Smooth muscle cell (in vitro differentiated cells): Measurements from ENCODE around the gene JAZF1. TPM values are rescaled to one million over a fixed set of nuclear protein-coding genes. Genes with fewer than 3 reads are reported as not detected.

Experiments
- DNase-seq: peaks from one replicate; lab custom pipeline; 2025; ENCODE audit not compliant: unreplicated experiment; lab: John Stamatoyannopoulos, UW
- H2AFZ ChIP-seq: fragments of 200-600 bp; sonication (generic); 2 replicates; pipeline ENCODE4 v1.6.0; 2016; ENCODE audit warnings: antibody characterized with exemption, low read depth, mild to moderate bottlenecking
- H3F3A ChIP-seq: fragments of 200-600 bp; sonication (generic); 2 replicates; pipeline ENCODE4 v1.6.0; 2017; ENCODE audit warnings: antibody characterized with exemption, low read depth
- H3K27ac ChIP-seq: fragments of 200-600 bp; sonication (generic); 2 replicates; pipeline ENCODE4 v1.5.1; 2016; ENCODE audit warnings: low read depth, mild to moderate bottlenecking
- H3K27me3 ChIP-seq: fragments of 200-600 bp; sonication (generic); 2 replicates; pipeline ENCODE4 v1.6.1; 2016; ENCODE audit warnings: low read depth, mild to moderate bottlenecking
- H3K36me3 ChIP-seq: fragments of 200-600 bp; sonication (generic); 2 replicates; pipeline ENCODE4 v1.5.1; 2016; ENCODE audit warnings: low read depth
- H3K4me1 ChIP-seq: fragments of 200-600 bp; sonication (generic); 2 replicates; pipeline ENCODE4 v1.5.1; 2016; ENCODE audit warnings: low read depth
- H3K4me2 ChIP-seq: fragments of 200-600 bp; sonication (generic); 2 replicates; pipeline ENCODE4 v1.6.0; 2016; ENCODE audit warnings: mild to moderate bottlenecking
- H3K4me3 ChIP-seq: fragments of 200-600 bp; sonication (generic); 2 replicates; pipeline ENCODE4 v1.5.1; 2016; ENCODE audit warnings: mild to moderate bottlenecking
- H3K79me2 ChIP-seq: fragments of 200-600 bp; sonication (generic); 2 replicates; pipeline ENCODE4 v1.6.0; 2016; ENCODE audit warnings: low read depth, mild to moderate bottlenecking
- H3K9ac ChIP-seq: fragments of 200-600 bp; sonication (generic); 2 replicates; pipeline ENCODE4 v1.6.0; 2016; ENCODE audit warnings: low read depth
- H3K9me3 ChIP-seq: fragments of 200-600 bp; sonication (generic); replicated peaks from 2 replicates; pipeline ENCODE4 v1.5.1; 2016; ENCODE audit warnings: low read depth
- H4K20me1 ChIP-seq: fragments of 200-600 bp; sonication (generic); 2 replicates; pipeline ENCODE4 v1.6.0; 2016; ENCODE audit warnings: low read depth
- CTCF ChIP-seq: fragments of 200-600 bp; sonication (generic); IDR thresholded peaks from 2 replicates; pipeline ENCODE4 v1.5.1; 2017; ENCODE audit warnings: borderline replicate concordance, mild to moderate bottlenecking, antibody characterized with exemption; ENCODE audit not compliant: insufficient read depth, poor library complexity, severe bottlenecking
- WGBS: methylation state at CpG from one replicate; pipeline ENCODE4 v1.1.7; 2016; ENCODE audit warnings: low lambda C conversion rate; 5-methylcytosine and 5-hydroxymethylcytosine counted together
- polyA plus RNA-seq: library from polyadenylated mRNA; unstranded; fragments of >200 nt; fragmentation: Nextera tagmentation; extraction: Ambion mirVana; gene quantifications from 2 replicates; pipeline ENCODE4 v1.2.1, GENCODE V29; 2016
- total RNA-seq: library from RNA; depleted of rRNA; stranded (reverse); fragments of >200 nt; gene quantifications from 2 replicates; pipeline ENCODE4 v1.2.3, GENCODE V29; 2014

The JAZF1 gene
- total and polyA plus RNA-seq, 2 experiments from 2014 or later, result 17.4 to 18.0 TPM

GRCh38 chr7:27971171-27971812, 209.3 kb downstream of the JAZF1 start:
- no peak for DNase-seq
- Histone ChIP-seq H3F3A (no peaks in the 10 kb centered on the region), H3K4me1 (no peaks in the 10 kb centered on the region), H3K9ac (no peak overlapping the region), H3K9me3 (no peaks in the 10 kb centered on the region), H3K4me2 (no peak overlapping the region), H3K4me3 (no peak overlapping the region), H3K27ac (no peak overlapping the region), H2AFZ (no peak overlapping the region), H3K36me3 (no peaks in the 10 kb centered on the region), H4K20me1 (no peaks in the 10 kb centered on the region), H3K27me3 (no peaks in the 10 kb centered on the region), H3K79me2 (peaks cover 17% of the 10 kb centered on the region)
- WGBS, result 94% methylated on average over 12 of the region's 12 CpGs
- TF ChIP-seq CTCF, result no peak

GRCh38 chr7:27970350-27970749, 210.2 kb downstream of the JAZF1 start:
- Histone ChIP-seq H3K27me3 (no peaks in the 10 kb centered on the region), H3F3A (peaks cover 3% of the 10 kb centered on the region), H3K9ac (no peak overlapping the region), H3K27ac (no peak overlapping the region), H4K20me1 (no peaks in the 10 kb centered on the region), H3K79me2 (peaks cover 17% of the 10 kb centered on the region), H3K9me3 (no peaks in the 10 kb centered on the region), H2AFZ (no peak overlapping the region), H3K4me2 (no peak overlapping the region), H3K36me3 (no peaks in the 10 kb centered on the region), H3K4me3 (no peak overlapping the region), H3K4me1 (peaks cover 6% of the 10 kb centered on the region)
- DNase-seq, result no peak
- TF ChIP-seq CTCF, result no peak
- 69% methylated on average over 4 of the region's 4 CpGs for WGBS

GRCh38 chr7:27969346-27969745, 211.2 kb downstream of the JAZF1 start:
- Histone ChIP-seq H3K4me2 (no peak overlapping the region), H3K27me3 (no peaks in the 10 kb centered on the region), H3K9ac (no peak overlapping the region), H3K4me3 (no peak overlapping the region), H3K9me3 (no peaks in the 10 kb centered on the region), H3K36me3 (no peaks in the 10 kb centered on the region), H2AFZ (no peak overlapping the region), H3K4me1 (peaks cover 8% of the 10 kb centered on the region), H3K79me2 (peaks cover 20% of the 10 kb centered on the region), H4K20me1 (no peaks in the 10 kb centered on the region), H3K27ac (no peak overlapping the region), H3F3A (peaks cover 3% of the 10 kb centered on the region)
- TF ChIP-seq CTCF, result no peak
- no peak for DNase-seq
- 97% methylated on average over 6 of the region's 6 CpGs for WGBS

- Histone ChIP-seq H3K27me3 (no peaks in the 10 kb centered on the region), H3K36me3 (no peaks in the 10 kb centered on the region), H3K9ac (no peak overlapping the region), H2AFZ (no peak overlapping the region), H3K79me2 (peaks cover 19% of the 10 kb centered on the region), H3K9me3 (no peaks in the 10 kb centered on the region), H3K4me2 (no peak overlapping the region), H3K4me3 (no peak overlapping the region), H3K4me1 (peaks cover 8% of the 10 kb centered on the region), H4K20me1 (no peaks in the 10 kb centered on the region), H3K27ac (no peak overlapping the region), H3F3A (peaks cover 3% of the 10 kb centered on the region)
- DNase-seq, result no peak
- 98% methylated on average over 1 of the region's 1 CpG for WGBS
- no peak for TF ChIP-seq CTCF
Observed at GRCh38 chr7:27967639-27968038, 213.0 kb downstream of the JAZF1 start.
